ENCODE measurements around the gene BUB1. TPM values are rescaled to one million over a fixed set of nuclear protein-coding genes. Genes with fewer than 3 reads are reported as not detected.

The BUB1 gene
- total and polyA plus RNA-seq, 9 of the 15 experiments (the other 6 are each of a cell fraction or from before 2014, with no cell fraction given): 73.4 to 247 (median 118) TPM

GRCh38 chr2:110724820-110725219 lies 47.0 kb upstream of the BUB1 start (continued):
- TF ChIP-seq PYGO2 (tag; IDR thresholded peaks at IDR 0.05) (no peak), HDAC1 (IDR thresholded peaks at IDR 0.05) (0 out of 4 replicates have a peak, but pooled peaks of 1 of the 2 experiments have one; percentile 45), BRD9 (IDR thresholded peaks at IDR 0.05; ENCODE audit: low read depth, partially characterized antibody) (no peak), GTF2B (IDR thresholded peaks at IDR 0.05; ENCODE audit: extremely low read depth, insufficient read length) (no peak), HDAC6 (IDR thresholded peaks at IDR 0.05; ENCODE audit: low read depth, low read length) (no peak), ZNF584 (CRISPR knock-in tag; IDR thresholded peaks at IDR 0.05; ENCODE audit: low read depth) (no peak), PHTF2 (CRISPR knock-in tag; IDR thresholded peaks at IDR 0.05) (no peak), ELF4 (CRISPR knock-in tag; IDR thresholded peaks at IDR 0.05) (peak; percentile 43; the same call in 1 of the 2 replicates), BCLAF1 (IDR thresholded peaks at IDR 0.05; ENCODE audit: borderline replicate concordance in 1 of 2, control insufficient read depth in 1 of 2, low read depth in 2 of 2, low read length in 1 of 2) (no peak), HSF4 (CRISPR knock-in tag; IDR thresholded peaks at IDR 0.05; ENCODE audit: borderline replicate concordance) (no peak), RAD21 (CRISPR knock-in tag; conservative IDR thresholded peaks at IDR 0.05 in 1 of 2, IDR thresholded peaks at IDR 0.05 in 1 of 2) (no peak), ZC3H4 (CRISPR knock-in tag; IDR thresholded peaks at IDR 0.05; ENCODE audit: borderline replicate concordance) (no peak), ATF3 (IDR thresholded peaks at IDR 0.05) (no peak), ATF3 (CRISPR knock-in tag; conservative IDR thresholded peaks at IDR 0.05) (no peak), GATAD2B (IDR thresholded peaks at IDR 0.05; ENCODE audit: borderline replicate concordance) (no peak), POLR2G (IDR thresholded peaks at IDR 0.05; ENCODE audit: low read depth, low read length) (no peak), HOXB6 (CRISPR knock-in tag; IDR thresholded peaks at IDR 0.05; ENCODE audit: borderline replicate concordance) (no peak), ADNP (tag; IDR thresholded peaks at IDR 0.05) (no peak), HNRNPH1 (optimal IDR thresholded peaks at IDR 0.05; ENCODE audit: low read depth, low read length) (no peak), BRCA1 (IDR thresholded peaks at IDR 0.05) (no peak), BRCA1 (CRISPR knock-in tag; IDR thresholded peaks at IDR 0.05) (no peak), JUND (IDR thresholded peaks at IDR 0.05; ENCODE audit: borderline replicate concordance, low read depth, low read length) (no peak), JUND (tag; IDR thresholded peaks at IDR 0.05; ENCODE audit: borderline replicate concordance, low read depth, low read length) (no peak), ZNF23 (CRISPR knock-in tag; IDR thresholded peaks at IDR 0.05) (no peak)

Measured in K562 (cell line).